ENCODE results near the gene CNOT3. TPM values are rescaled to one million over a fixed set of nuclear protein-coding genes. Genes with fewer than 3 reads are reported as not detected.

CNOT3 gene
- total and polyA plus RNA-seq, 2 of the 13 experiments (the other 11 are each of a cell fraction or from before 2014, with no cell fraction given), result 4.3 to 5.8 TPM

GRCh38 chr19:54115109-54116063 is 22.2 kb upstream of the CNOT3 start, which contains the start of the genes PRPF31 and TFPT (continued):
- peak; percentile 76 for TF ChIP-seq ZBTB33 (CRISPR knock-in tag; IDR thresholded peaks at IDR 0.05)
- TF ChIP-seq PHB2 (IDR thresholded peaks at IDR 0.05; ENCODE audit: partially characterized antibody), result no peak
- TF ChIP-seq SUZ12 (IDR thresholded peaks at IDR 0.05; ENCODE audit: low read depth, low read length), result peak; percentile 94
- no peak for TF ChIP-seq PCBP2 (optimal IDR thresholded peaks at IDR 0.05; ENCODE audit: low read depth, low read length, poor library complexity, severe bottlenecking)
- TF ChIP-seq, protein P1, sequence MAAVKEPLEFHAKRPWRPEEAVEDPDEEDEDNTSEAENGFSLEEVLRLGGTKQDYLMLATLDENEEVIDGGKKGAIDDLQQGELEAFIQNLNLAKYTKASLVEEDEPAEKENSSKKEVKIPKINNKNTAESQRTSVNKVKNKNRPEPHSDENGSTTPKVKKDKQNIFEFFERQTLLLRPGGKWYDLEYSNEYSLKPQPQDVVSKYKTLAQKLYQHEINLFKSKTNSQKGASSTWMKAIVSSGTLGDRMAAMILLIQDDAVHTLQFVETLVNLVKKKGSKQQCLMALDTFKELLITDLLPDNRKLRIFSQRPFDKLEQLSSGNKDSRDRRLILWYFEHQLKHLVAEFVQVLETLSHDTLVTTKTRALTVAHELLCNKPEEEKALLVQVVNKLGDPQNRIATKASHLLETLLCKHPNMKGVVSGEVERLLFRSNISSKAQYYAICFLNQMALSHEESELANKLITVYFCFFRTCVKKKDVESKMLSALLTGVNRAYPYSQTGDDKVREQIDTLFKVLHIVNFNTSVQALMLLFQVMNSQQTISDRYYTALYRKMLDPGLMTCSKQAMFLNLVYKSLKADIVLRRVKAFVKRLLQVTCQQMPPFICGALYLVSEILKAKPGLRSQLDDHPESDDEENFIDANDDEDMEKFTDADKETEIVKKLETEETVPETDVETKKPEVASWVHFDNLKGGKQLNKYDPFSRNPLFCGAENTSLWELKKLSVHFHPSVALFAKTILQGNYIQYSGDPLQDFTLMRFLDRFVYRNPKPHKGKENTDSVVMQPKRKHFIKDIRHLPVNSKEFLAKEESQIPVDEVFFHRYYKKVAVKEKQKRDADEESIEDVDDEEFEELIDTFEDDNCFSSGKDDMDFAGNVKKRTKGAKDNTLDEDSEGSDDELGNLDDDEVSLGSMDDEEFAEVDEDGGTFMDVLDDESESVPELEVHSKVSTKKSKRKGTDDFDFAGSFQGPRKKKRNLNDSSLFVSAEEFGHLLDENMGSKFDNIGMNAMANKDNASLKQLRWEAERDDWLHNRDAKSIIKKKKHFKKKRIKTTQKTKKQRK (IDR thresholded peaks at IDR 0.05; ENCODE audit: low read length), result no peak
- TF ChIP-seq HINFP (CRISPR knock-in tag; IDR thresholded peaks at IDR 0.05; ENCODE audit: low read depth), result peak; percentile 61; the same call in 1 of the 2 replicates
- peak; percentile 9; the same call in 1 of the 2 replicates for TF ChIP-seq BCL6 (CRISPR knock-in tag; IDR thresholded peaks at IDR 0.05)
- no peak for TF ChIP-seq CTCF (CRISPR knock-in tag; IDR thresholded peaks at IDR 0.05)
- TF ChIP-seq, protein P2, sequence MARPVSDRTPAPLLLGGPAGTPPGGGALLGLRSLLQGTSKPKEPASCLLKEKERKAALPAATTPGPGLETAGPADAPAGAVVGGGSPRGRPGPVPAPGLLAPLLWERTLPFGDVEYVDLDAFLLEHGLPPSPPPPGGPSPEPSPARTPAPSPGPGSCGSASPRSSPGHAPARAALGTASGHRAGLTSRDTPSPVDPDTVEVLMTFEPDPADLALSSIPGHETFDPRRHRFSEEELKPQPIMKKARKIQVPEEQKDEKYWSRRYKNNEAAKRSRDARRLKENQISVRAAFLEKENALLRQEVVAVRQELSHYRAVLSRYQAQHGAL (CRISPR knock-in tag; IDR thresholded peaks at IDR 0.05; ENCODE audit: not compliant biosample characterization), result no peak
- 0 out of 2 replicates have a peak, but pooled peaks have one; percentile 85 for TF ChIP-seq ZNF343 (CRISPR knock-in tag; IDR thresholded peaks at IDR 0.05)
- TF ChIP-seq BCL3 (CRISPR knock-in tag; IDR thresholded peaks at IDR 0.05), result no peak
- 0 out of 2 replicates have a peak, but pooled peaks have one; percentile 52 for TF ChIP-seq ZNF431 (CRISPR knock-in tag; IDR thresholded peaks at IDR 0.05; ENCODE audit: borderline replicate concordance, low read depth)
- peak; percentile 65; the same call in 1 of the 2 replicates for TF ChIP-seq ZBTB7B (CRISPR knock-in tag; IDR thresholded peaks at IDR 0.05)
- no peak; the same call in 1 of the 2 replicates for TF ChIP-seq ETV6 (CRISPR knock-in tag; conservative IDR thresholded peaks at IDR 0.05)
- peak; percentile 94 for TF ChIP-seq ZNF543 (CRISPR knock-in tag; IDR thresholded peaks at IDR 0.05)

Data from HepG2 (cell line).